Right lobe of liver (tissue), 6 donors: Measurements from ENCODE around the gene DHFR. TPM values are rescaled to one million over a fixed set of nuclear protein-coding genes. Genes with fewer than 3 reads are reported as not detected.

Experiments
- ATAC-seq, 4 donors: fragments of 200-7000 bp; cut with Tn5 transposase; one replicate each; pipeline ENCODE4 v1.9.1; 2020; ENCODE audit warnings: mild to moderate bottlenecking in 4 of 4, moderate library complexity in 4 of 4
- DNase-seq, 3 donors: peaks; one replicate each; pipeline ENCODE4 v3.0.0-alpha.2; 2020
- H3K27ac ChIP-seq, 3 donors: fragments of 200-600 bp; one replicate each; pipeline ENCODE4 v1.8.0; 2022
- H3K27me3 ChIP-seq, 2 donors: fragments of 200-600 bp; one replicate each; pipeline ENCODE4 v1.8.0; 2022
- H3K36me3 ChIP-seq, 4 donors: fragments of 200-600 bp; sonication (generic) in 1 of 4; one replicate each; pipeline versions ENCODE4 v1.5.1 to v1.8.0; 2017 to 2022; ENCODE audit warnings: control low read depth in 1 of 4
- H3K4me1 ChIP-seq, 4 donors: fragments of 200-600 bp; sonication (generic) in 1 of 4; one replicate each; pipeline versions ENCODE4 v1.5.1 to v1.8.0; 2017 to 2022; ENCODE audit warnings: control low read depth in 1 of 4
- H3K4me3 ChIP-seq, 3 donors: fragments of 200-600 bp; one replicate each; pipeline ENCODE4 v1.8.0; 2022
- H3K9me3 ChIP-seq, 4 donors: fragments of 200-600 bp; sonication (generic) in 1 of 4; one replicate each; pipeline versions ENCODE4 v1.5.1 to v1.8.0; 2017 to 2022; ENCODE audit warnings: control low read depth in 1 of 4
- POLR2A ChIP-seq: fragments of 450-650 bp; IDR thresholded peaks from one replicate; pipeline ENCODE4 v1.6.1; 2017; ENCODE audit warnings: antibody characterized with exemption, mild to moderate bottlenecking
- WGBS: methylation state at CpG from one replicate; pipeline ENCODE4 v1.1.6; 2018; ENCODE audit warnings: low coverage, low lambda C conversion rate; ENCODE audit not compliant: insufficient coverage; ENCODE audit errors: missing lambda C conversion rate; 5-methylcytosine and 5-hydroxymethylcytosine counted together
- intact Hi-C, 2 donors: fragments of 100-400 bp; cut with DNase I; formaldehyde crosslinking; loops; one replicate each; pipeline versions ENCODE4 v1.11.2 to v1.14.1; 2022
- long read RNA-seq: library from polyadenylated mRNA; unstranded; transcript quantifications from one replicate; pipeline ENCODE4 v2.0.0, GENCODE V29; 2019
- total RNA-seq, 6 experiments: library from RNA; depleted of rRNA in 2 of 6; stranded (reverse); fragments of >200 nt in 2 of 6; fragmentation: NEBNext Ultra II Directional in 3 of 6; extraction: Animal tissue kit (Norgen Biotek cat#: 25700) in 3 of 6; gene quantifications; one replicate each; pipeline versions ENCODE4 v1.1.0 to v1.2.4, GENCODE V29; 2016 to 2023
- TF ChIP-seq, protein P1 (sequence below), 4 donors: fragments of 200-600 bp in 3 of 4; fragments of 450-650 bp in 1 of 4; IDR thresholded peaks; one replicate each; pipeline versions ENCODE4 v1.5.1 to v1.8.0; 2016 to 2022; ENCODE audit warnings: antibody characterized with exemption in 4 of 4, mild to moderate bottlenecking in 2 of 4
- donor health status: DM: no; HTN: yes; CAD: no.
- donor health status: DM: no; HTN: no; CAD: no.
- donor health status: DM: no; HTN: no; CAD: no.
- donor health status: DM: no; HTN: yes; CAD: no.
- donor health status: DM: no; HTN: yes; CAD: no.

DHFR gene
- 10 to 100 TPM; 15.3 to 29.2 (median 22.2) TPM for total RNA-seq
- long read RNA-seq, partial matches to known transcripts: 0 of 3 reads
- long read RNA-seq, other reads (novel, unspliced or antisense): 1 of 3 reads

DNA sequence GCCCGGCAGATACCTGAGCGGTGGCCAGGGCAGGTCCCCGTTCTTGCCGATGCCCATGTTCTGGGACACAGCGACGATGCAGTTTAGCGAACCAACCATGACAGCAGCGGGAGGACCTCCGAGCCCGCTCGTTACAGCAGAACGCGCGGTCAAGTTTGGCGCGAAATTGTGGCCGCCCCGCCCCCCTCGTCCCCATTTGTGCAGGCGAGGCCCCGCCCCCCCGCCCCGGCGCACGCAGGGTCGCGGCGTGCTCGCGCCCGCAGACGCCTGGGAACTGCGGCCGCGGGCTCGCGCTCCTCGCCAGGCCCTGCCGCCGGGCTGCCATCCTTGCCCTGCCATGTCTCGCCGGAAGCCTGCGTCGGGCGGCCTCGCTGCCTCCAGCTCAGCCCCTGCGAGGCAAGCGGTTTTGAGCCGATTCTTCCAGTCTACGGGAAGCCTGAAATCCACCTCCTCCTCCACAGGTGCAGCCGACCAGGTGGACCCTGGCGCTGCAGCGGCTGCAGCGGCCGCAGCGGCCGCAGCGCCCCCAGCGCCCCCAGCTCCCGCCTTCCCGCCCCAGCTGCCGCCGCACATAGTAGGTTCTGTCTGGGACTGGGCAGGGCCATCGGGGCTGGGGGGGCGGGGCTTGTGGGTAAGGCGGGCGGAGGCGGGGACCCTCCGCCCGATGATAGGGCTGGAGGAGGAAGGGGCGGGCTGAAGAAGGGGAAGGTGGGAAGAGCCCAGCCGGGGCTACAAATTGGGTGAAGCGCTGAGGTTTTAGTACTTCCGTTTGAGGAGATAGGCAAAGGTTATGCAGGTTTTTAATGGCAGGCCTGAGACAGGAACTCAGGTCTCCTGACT, at the start of gene DHFR, which contains the start of gene MSH3:
TSS of gene DHFR (minus strand) at position 593 of the 840 bp plus-strand sequence. CDS start at position 99, 494 bp downstream.
TSS of gene MSH3 (plus strand) at position 262 of the 840 bp plus-strand sequence. CDS start at position 338, 76 bp downstream.
- intact Hi-C loops: no loop called here
- Histone ChIP-seq H3K9me3 (no peaks in the 10 kb centered on the region), H3K36me3 (peaks cover 0 to 21% (median 2%) of the 10 kb centered on the region in 4 donors), H3K27ac (peak within 1 kb of the TSS; percentile 72 to 96 (median 92)), H3K27me3 (no peaks in the 10 kb centered on the region), H3K4me1 (peaks cover 0 to 20% (median 5%) of the 10 kb centered on the region in 4 donors), H3K4me3 (peak within 1 kb of the TSS; percentile 92 to 99 (median 98))
- 0% methylated on average over 14 of the region's 74 CpGs for WGBS
- DNase-seq: peak; percentile 90 to 92 (median 91)
- ATAC-seq: peak; percentile 79 to 90 (median 86)
- peak; percentile 77 for TF ChIP-seq POLR2A
- TF ChIP-seq, protein P1, sequence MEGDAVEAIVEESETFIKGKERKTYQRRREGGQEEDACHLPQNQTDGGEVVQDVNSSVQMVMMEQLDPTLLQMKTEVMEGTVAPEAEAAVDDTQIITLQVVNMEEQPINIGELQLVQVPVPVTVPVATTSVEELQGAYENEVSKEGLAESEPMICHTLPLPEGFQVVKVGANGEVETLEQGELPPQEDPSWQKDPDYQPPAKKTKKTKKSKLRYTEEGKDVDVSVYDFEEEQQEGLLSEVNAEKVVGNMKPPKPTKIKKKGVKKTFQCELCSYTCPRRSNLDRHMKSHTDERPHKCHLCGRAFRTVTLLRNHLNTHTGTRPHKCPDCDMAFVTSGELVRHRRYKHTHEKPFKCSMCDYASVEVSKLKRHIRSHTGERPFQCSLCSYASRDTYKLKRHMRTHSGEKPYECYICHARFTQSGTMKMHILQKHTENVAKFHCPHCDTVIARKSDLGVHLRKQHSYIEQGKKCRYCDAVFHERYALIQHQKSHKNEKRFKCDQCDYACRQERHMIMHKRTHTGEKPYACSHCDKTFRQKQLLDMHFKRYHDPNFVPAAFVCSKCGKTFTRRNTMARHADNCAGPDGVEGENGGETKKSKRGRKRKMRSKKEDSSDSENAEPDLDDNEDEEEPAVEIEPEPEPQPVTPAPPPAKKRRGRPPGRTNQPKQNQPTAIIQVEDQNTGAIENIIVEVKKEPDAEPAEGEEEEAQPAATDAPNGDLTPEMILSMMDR (IDR thresholded peaks at IDR 0.05): peak in 2 of 4 donors; percentile 19 to 26

DNA sequence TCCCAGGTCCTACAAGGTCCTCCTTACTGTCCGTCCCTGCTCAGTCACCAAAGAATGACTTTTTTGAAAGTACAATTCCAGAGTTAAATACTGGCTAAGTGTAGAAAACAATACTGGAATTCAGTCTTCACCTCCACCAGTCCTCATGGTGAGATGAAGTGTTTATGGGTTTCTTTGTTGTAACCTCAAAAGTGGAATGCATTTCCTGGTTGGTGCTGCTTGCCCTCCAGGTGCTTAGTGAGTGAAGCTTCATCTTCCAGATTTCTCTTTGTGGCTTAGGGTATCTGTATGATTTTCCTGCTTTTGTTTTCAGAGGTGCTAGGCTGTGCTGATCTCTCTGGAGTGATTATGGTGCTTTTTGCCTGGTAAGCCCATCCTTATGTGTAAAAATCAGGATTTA, 49.4 kb upstream of the DHFR start:
- no CpG with 5 or more reads among the region's 1 CpG for WGBS
- no peak overlapping the region for H3K27ac ChIP-seq
- H3K36me3 ChIP-seq: no peaks in the 10 kb centered on the region
- DNase-seq (no peak), ATAC-seq (no peak)
- intact Hi-C loops: no loop called here
- no peaks in the 10 kb centered on the region for H3K27me3 ChIP-seq
- H3K4me3 ChIP-seq: no peak overlapping the region
- H3K4me1 ChIP-seq: peaks cover 0 to 7% (median 0%) of the 10 kb centered on the region in 4 donors
- H3K9me3 ChIP-seq: no peaks in the 10 kb centered on the region
- TF ChIP-seq, protein P1 (IDR thresholded peaks at IDR 0.05): no peak
- TF ChIP-seq POLR2A: no peak

DNA sequence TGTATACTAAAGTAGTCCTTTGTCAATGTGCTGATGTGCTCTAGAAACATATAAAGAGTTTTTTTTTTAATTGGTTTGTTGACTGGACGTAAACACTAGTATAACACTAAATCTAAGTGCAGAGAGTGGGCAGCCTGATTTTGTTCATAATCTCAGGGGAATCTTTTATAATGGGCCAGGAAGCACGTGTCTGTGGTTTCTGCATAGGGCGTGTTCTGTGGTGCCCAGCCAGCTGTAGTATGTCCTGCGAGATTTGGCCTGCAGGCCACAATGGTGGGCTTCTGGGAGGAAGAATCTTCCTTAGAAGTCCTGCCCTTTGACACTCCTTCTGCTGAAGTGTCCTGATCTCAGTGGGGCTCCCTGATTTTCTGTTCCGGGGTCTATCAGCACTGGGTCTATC, 49.0 kb upstream of the DHFR start:
- WGBS: 65% methylated on average over 4 of the region's 5 CpGs
- Histone ChIP-seq H3K4me3 (no peak overlapping the region), H3K9me3 (no peaks in the 10 kb centered on the region), H3K4me1 (peaks cover 0 to 7% (median 0%) of the 10 kb centered on the region in 4 donors), H3K36me3 (no peaks in the 10 kb centered on the region), H3K27me3 (no peaks in the 10 kb centered on the region), H3K27ac (no peak overlapping the region)
- DNase-seq (no peak), ATAC-seq (no peak)
- intact Hi-C loops: no loop called here
- no peak for TF ChIP-seq POLR2A
- TF ChIP-seq, protein P1 (IDR thresholded peaks at IDR 0.05): no peak

DNA sequence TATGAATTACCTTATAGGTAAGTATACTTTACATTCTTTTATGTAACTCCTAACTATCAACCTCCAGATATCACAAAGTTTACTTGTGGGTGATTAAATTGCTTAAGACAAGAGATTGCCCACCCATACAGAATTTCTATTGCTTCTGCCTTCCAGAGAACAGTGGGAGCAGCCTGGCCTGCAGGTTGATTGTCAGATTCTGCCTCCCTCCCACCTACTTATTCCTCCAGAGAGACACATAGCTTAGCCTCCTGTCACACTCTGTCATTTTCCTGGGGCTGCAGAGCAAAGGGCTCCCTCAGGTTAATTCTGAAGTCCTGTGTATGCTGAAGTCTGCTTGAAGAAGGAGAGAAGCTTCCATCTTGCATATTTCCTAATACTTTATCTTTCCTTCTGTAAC, 48.5 kb upstream of the DHFR start:
- TF ChIP-seq, protein P1 (IDR thresholded peaks at IDR 0.05): no peak
- TF ChIP-seq POLR2A: no peak
- no peak overlapping the region for H3K27ac ChIP-seq
- ATAC-seq (no peak), DNase-seq (no peak)
- peaks cover 0 to 7% (median 0%) of the 10 kb centered on the region in 4 donors for H3K4me1 ChIP-seq
- no peaks in the 10 kb centered on the region for H3K27me3 ChIP-seq
- no peaks in the 10 kb centered on the region for H3K36me3 ChIP-seq
- H3K9me3 ChIP-seq: no peaks in the 10 kb centered on the region
- no peak overlapping the region for H3K4me3 ChIP-seq
- intact Hi-C loops: no loop called here
